HG03066 (cell line): ENCODE data around the gene CST9.
A peak's percentile ranks its signal among the peaks of the same experiment; 100 is the strongest.
"Not testable (repeated sequence)": the region's sequence is repeated elsewhere in the genome, so short reads cannot be mapped to it uniquely, and the experiment has no call there.

Experiments
- ATAC-seq: cut with Tn5 transposase; IDR thresholded peaks from one replicate; pipeline ENCODE4 v1.9.1; 2021; ENCODE audit warnings: low read depth; ENCODE audit not compliant: unreplicated experiment

CST9 gene

GRCh38 chr20:23637282-23638221, 31.8 kb upstream of the CST9 start, which contains the start of gene CST3:
TSS of gene CST3 (minus strand) at chr20:23637955. CDS start at chr20:23637862, 93 bp downstream.
- peak; percentile 69 for ATAC-seq

- no peak for ATAC-seq
Measured at GRCh38 chr20:23636908-23637281, 31.2 kb upstream of the CST9 start.

DNA sequence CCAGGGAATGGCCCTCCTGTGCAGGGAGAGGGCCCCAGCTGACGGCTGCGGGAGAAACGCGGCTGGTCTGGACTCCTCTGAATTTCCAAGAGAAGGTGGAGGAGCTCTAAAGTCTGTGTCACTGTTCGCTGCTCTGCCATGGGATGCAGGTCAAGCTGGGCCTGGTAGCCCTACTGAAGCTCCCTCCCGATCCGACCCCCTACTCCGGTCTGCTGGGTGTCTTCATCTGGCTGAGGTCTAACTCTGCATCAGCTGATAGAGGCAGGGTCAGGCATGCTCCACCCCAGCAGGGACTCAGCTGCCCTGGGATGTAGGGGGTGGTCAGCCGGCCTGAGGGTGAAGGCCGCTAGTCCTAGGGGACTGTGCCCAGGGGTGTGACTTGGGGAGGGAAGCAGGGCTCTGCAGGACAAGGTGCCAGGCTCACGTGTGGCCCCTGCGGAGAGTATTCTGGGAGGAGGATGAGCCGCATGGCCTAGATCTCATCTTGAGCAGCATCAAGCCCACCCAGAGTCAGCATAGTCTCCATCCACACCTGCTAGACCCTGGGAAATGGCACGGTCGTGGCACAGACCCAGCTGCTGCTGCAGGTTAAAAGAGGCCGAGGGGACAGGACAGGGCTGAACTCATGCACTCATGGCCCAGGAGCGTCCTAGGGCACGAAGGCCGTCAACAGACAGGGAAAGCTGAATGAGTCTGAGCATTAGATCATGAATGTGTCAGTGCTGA, 30.6 kb upstream of the CST9 start:
- ATAC-seq: no peak

- not testable (repeated sequence) for ATAC-seq
Measured at GRCh38 chr20:23635768-23636090, 30.0 kb upstream of the CST9 start.

DNA sequence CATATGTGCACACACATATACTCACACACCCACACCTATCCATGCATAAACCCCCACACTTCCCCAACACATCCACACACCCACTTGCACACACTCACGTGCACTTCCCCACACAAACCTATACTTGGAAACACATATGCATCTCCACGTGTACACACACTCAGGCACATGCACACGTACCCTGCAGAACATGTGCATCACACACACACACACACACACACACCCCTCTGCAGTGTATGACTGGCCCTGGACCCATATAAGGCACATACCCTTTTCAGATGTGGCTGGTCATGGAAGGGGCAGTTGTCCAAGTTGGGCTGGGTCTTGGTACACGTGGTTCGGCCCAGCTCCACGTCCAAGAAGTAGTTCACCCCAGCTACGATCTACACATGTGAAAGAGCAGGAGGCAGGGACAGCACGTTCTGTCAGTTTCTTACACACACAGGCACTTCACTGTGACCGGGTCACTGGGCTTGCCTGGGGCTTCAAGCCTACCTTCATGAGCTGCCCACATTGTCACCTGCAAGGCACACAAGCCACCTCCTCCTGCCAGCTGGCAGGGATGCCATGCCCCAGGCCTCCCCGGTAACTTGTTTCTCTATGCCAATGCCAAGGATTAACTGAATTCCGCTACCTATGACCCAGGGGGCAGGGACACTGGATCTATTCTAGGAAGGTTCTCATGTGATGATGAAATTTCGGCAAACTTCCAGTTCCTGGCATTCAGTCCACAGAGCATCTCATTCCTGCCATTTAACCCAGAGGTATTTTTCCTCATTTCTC, 29.5 kb upstream of the CST9 start:
- ATAC-seq: no peak

DNA sequence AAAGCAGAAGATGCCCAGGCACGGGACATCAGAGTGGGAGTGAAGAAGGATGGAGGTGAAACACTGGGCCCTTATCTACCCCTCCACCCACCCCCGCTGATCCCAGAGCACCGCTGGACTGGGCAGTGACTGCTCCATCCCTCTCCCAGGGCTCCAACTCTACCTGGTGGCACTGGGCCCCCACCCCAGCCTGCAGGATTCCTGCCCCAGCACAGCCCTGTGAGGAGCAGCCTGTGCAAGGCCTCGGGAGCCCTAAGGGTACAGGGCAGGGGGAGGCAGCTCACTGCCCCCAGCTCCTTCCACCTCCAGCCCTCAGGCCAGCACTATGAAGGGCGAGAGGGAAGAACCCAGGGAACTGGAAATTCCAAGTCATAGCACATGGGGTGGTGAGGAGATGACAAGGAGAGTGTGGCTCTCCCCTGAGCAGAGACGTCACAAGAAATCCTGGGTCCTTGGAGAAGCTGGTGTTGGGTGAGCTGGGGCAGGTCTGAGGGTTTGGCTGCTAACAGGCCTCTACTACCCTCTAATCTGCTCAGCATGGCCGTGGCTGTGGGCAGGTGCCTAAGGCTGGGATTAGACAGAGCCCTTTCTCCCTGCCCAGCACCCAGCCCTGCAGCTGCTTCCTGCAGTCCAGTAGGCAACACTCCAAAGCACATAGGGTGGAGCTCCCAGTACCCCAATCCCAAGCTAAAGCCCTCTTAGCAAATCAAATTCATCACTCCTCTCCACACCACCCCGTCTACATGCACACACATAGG, 28.5 kb upstream of the CST9 start:
- no peak for ATAC-seq

DNA sequence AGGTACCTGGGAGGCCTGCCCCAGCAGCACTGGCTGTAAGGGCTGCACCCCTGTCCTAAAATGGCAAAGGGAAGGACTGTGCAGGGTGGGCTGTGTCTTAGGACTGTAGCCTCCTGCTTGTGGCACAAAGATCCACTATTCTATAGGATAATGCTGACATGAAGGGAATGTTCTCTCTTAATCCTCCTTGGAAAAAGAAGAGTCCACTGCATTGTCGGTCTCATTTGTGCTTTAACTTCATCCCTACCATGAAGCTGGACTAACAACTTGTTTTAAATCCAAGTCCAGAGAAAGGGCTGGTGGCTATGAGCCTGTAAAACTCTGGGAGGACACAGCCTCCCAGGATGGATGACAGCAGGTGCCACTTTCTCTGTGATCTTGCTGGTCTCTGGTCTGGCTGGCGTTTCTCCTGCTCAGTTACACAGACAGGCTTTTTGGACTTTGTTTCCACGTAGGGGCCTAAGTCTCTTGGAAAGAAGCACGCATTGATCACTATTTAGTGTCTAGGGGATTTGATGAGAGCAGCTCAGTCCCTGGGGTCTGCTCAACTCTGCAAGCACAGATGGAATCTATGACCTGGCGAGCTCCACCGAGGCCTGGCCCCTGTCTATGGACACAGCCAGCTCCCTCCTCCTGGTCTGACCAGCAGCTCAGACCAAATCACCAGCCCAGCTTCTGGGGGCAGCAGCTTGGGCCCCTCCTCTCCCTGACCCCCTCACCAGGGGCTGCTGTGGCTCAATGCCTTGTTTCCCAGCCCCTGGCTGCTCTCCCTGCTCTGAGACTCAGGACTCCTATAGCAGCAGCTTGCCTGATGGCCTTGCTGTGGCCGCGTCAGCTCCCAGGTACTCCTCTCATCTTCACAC, 27.2 kb upstream of the CST9 start:
- no peak for ATAC-seq

DNA sequence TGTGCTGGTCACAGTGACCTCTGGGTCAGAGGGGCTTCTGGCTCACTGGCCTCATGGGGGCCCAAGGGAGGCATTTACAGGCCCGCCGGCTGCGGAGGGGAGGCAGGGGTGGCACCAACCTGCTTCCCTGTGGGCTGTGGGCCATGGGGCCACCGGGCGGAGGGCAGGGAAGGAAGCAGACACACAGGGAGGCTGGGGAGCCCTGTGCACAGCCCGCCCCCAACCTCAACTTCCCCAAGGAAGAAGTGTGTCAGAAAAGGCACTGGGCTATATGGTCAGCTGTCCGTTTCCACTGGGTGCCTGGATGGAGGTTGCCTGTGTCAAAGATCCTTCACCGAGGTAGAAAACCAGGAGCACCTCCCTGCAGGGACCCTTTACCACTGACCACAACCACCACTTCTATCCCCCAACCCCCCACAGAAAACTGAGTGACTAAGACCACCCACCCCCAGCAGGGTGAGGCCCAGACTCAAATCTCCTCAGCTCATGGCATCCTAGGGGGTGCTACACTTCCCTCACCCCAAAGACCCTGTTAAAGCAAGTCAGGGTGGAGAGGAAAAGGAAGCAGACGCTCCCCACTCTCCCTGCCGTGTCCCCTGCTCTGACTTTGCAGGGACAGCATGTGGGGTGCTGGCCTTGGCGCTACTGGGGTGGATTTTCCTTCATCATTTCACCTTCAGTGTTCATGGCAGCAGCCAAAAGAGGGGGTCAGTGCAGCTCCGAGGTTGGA, 26.4 kb upstream of the CST9 start:
- no peak for ATAC-seq

DNA sequence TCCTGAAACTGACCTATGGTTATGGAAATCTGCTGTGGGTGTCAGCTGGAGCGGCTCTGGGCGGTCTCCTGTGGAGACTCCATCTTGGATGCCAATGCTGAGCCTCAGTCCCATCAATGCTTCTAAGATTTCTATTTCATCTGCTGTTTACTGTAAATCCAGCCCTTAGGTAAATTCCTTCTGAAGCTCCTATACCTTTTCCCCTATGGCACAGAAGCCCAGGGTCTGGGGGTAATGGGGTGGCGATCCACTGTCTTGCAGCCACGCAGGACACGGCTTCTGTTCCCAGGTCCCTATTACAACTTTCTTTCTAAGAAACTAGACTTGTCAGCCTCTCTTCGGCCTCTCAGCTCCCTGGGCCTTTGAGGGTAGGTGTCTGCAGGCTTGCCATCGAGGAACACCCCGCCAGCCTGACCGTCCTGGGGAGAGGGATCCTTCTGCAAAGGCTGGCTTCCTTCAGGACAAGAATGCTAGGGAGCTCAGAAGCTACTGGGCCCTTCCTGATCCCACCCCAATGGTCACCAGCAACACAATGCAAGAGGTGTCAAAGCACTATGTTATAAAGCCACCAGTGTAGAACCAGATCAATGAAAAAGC, 25.6 kb upstream of the CST9 start:
- ATAC-seq: no peak

DNA sequence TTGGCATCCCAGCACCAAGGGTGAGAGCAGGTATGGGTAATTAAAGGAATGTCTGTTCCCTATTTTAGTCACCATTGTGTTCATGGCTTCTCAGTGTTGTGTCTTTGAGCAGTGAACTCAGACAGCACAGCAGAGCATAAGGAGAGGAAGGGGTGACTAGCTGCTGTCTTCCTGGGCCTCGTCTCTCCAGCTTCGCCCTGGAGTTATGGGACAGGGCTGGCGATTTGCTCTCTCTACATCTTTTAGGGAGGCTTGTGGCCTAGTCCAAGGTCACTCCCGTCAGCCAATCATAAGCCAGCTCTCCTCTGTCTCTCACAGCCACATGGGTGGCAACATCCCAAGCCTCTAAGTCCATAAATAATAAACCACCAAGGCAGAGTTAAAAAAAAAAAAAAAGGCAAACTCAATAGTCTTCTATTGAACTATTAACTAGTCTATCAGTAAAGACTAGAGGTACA, 24.7 kb upstream of the CST9 start:
- ATAC-seq: no peak

GRCh38 chr20:23629542-23630391, 24.1 kb upstream of the CST9 start:
- no peak for ATAC-seq

GRCh38 chr20:23629017-23629541, 23.4 kb upstream of the CST9 start:
- ATAC-seq: no peak

DNA sequence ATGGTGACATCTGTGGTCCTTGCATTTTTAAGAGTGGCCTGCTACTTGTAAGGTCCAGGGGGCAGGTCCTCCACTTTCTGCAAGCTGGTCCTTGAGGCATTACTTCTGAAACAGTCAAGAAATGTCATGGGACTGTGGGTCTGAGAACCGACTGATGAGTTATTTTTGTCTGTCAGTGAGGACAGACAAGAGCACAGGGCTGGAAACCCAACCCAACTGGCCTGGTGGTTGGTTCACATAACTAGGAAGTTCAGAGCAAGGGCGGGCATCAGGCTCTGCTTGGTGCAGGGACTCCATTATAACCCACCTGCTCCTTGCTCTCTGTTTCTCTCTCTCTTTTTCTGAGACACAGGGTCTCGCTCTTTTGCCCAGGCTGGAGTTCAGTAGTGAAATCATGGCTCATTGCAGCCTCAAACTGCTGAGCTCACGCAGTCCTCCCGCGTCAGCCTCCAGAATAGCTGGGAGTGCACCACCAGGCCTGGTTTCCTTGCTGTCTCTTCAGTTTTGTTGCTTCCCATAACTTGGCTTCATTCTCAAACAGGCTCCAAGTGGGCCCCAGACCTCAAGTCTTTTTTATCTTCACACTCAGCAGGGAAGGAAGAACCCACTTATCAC, 22.8 kb upstream of the CST9 start:
- ATAC-seq: no peak

DNA sequence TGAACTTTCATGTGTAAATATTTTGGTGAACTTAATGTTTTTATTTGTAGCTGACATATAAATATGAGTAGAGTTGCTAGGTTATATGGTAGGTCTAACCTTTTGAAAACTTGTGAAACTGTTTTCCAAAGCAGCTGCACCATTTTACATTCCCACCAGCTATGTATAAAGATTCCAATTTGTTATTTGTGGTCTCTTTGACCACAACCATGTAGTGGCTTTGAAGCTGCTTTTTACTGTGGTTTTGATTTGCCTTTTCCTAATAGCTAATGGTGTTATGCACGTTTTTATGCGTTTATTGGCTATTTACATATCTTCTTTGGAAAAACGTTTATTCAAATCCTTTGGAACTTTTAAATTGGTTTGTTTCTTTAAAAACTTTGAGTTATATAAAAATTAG, 21.8 kb upstream of the CST9 start:
- no peak for ATAC-seq

DNA sequence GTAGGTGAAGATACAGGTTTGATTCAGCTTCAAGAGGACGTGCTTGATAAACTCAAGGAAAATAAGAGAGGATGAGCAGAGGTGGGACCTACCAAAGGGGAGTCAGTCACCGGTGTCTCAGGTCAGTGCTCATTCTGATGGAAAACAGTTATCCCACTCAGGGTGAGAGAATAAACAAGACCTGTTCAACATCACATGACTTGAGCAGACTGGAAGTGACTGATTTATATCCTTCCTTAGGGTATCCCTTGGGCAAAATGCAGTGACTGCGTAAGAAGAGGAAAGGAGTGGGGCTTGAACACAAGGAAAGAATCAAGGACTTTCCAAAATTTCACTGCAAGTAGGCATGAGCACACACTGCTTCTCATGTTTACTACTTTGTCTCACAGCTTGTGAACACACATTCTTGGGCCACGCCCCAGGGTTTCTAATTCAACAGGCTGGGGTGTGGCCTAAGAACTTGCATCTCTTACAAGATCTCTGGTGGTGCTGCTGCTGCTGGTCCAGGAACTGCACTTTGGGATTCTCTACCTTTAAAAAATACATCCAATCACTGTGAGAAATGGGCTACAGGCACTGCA, 20.4 kb upstream of the CST9 start:
- ATAC-seq: no peak

GRCh38 chr20:23625236-23625964, 19.7 kb upstream of the CST9 start:
- ATAC-seq: no peak
